ENCODE measurements around the gene ZC3H12C.

- TF ChIP-seq POLR2A (IDR thresholded peaks at IDR 0.05), result no peak
- no peak for TF ChIP-seq CTCF (IDR thresholded peaks at IDR 0.05)
These were observed 93.3 kb downstream of the ZC3H12C start for GRCh38 chr11:110186456-110186855.
